K562 (cell line): ENCODE measurements around the gene DYNLL1. TPM values are rescaled to one million over a fixed set of nuclear protein-coding genes. Genes with fewer than 3 reads are reported as not detected.

Experiments used
- ATF7 ChIP-seq: fragments of 450-650 bp; IDR thresholded peaks from 2 replicates; pipeline ENCODE4 v1.7.1; 2014; ENCODE audit warnings: mild to moderate bottlenecking, moderate library complexity
- CHD4 ChIP-seq: fragments of 200-600 bp; sonication (generic); IDR thresholded peaks from 3 replicates; pipeline ENCODE4 v1.6.1; 2012; ENCODE audit warnings: low read depth, mild to moderate bottlenecking, mixed read lengths, low read length, inconsistent platforms; ENCODE audit not compliant: insufficient read depth, insufficient replicate concordance, poor library complexity, severe bottlenecking
- CREBBP ChIP-seq: IDR thresholded peaks from one replicate; pipeline ENCODE4 v1.6.1; 2012; ENCODE audit warnings: low read depth, mild to moderate bottlenecking, control low read depth, inconsistent platforms, low read length
- FOXK1 ChIP-seq: sonication (generic); formaldehyde crosslinking; IDR thresholded peaks from 2 replicates; pipeline ENCODE4 v1.8.0; 2022; ENCODE audit warnings: missing genetic modification reagents, mild to moderate bottlenecking, borderline replicate concordance
- FOXP1 ChIP-seq: sonication (generic); formaldehyde crosslinking; IDR thresholded peaks from 2 replicates; pipeline ENCODE4 v1.8.0; 2022; ENCODE audit warnings: mild to moderate bottlenecking, missing genetic modification reagents
- GATA2 ChIP-seq: sonication (generic); formaldehyde crosslinking; IDR thresholded peaks from 2 replicates; pipeline ENCODE4 v1.4.0; 2020; ENCODE audit warnings: mild to moderate bottlenecking, missing genetic modification reagents
- HDGF ChIP-seq: fragments of 450-650 bp; IDR thresholded peaks from 2 replicates; pipeline ENCODE4 v1.6.1; 2016
- HNRNPK ChIP-seq: fragments of 200-400 bp; formaldehyde crosslinking; IDR thresholded peaks from one replicate; pipeline ENCODE4 v1.6.1; 2018; ENCODE audit warnings: mild to moderate bottlenecking, low read depth, low read length; ENCODE audit not compliant: poor library complexity, severe bottlenecking
- HNRNPLL ChIP-seq: fragments of 200-400 bp; formaldehyde crosslinking; IDR thresholded peaks from 2 replicates; pipeline ENCODE4 v1.6.1; 2017; ENCODE audit warnings: low read length, low read depth, mild to moderate bottlenecking; ENCODE audit not compliant: poor library complexity, severe bottlenecking
- JUND ChIP-seq, 2 experiments: IDR thresholded peaks; 2 replicates in 1 of 2; 3 replicates in 1 of 2; pipeline ENCODE4 v1.6.1; 2011; ENCODE audit warnings: borderline replicate concordance in 2 of 2, low read depth in 2 of 2, low read length in 2 of 2, improper control_type of control experiment in 1 of 2, missing biosample characterization in 1 of 2, missing genetic modification characterization in 1 of 2, missing genetic modification reagents in 1 of 2
- MTF1 ChIP-seq: fragments of 250-450 bp; sonication (Bioruptor Pico); IDR thresholded peaks from 2 replicates; pipeline ENCODE4 v1.9.0; 2021; ENCODE audit warnings: moderate library complexity, mild to moderate bottlenecking, inconsistent platforms, borderline replicate concordance
- NCOR1 ChIP-seq: fragments of 450-650 bp; IDR thresholded peaks from 2 replicates; pipeline ENCODE4 v1.6.1; 2016; ENCODE audit warnings: mild to moderate bottlenecking, moderate library complexity
- PHF21A ChIP-seq: fragments of 450-650 bp; IDR thresholded peaks from 2 replicates; pipeline ENCODE4 v1.6.1; 2017; ENCODE audit warnings: low read depth, borderline replicate concordance
- RBM17 ChIP-seq: fragments of 200-400 bp; formaldehyde crosslinking; IDR thresholded peaks from 2 replicates; pipeline ENCODE4 v1.6.1; 2017; ENCODE audit warnings: low read depth, mild to moderate bottlenecking, low read length, borderline replicate concordance
- RFX5 ChIP-seq: IDR thresholded peaks from 2 replicates; pipeline ENCODE4 v1.6.1; 2011; ENCODE audit warnings: low read depth, mild to moderate bottlenecking, improper control_type of control experiment, low read length
- SMARCE1 ChIP-seq: fragments of 450-650 bp; IDR thresholded peaks from 2 replicates; pipeline ENCODE4 v1.7.1; 2016; ENCODE audit warnings: mild to moderate bottlenecking
- ZNF212 ChIP-seq: fragments of 450-650 bp; formaldehyde crosslinking; IDR thresholded peaks from 2 replicates; pipeline ENCODE4 v1.4.0; 2020; ENCODE audit warnings: mild to moderate bottlenecking
- polyA plus RNA-seq, 8 experiments: library from polyadenylated mRNA; depleted of rRNA in 4 of 8; stranded (reverse) in 5 of 8; unstranded in 3 of 8; fragments of >200 nt; fragmentation: Nextera tagmentation in 2 of 8; fragmentation: Illumina TruSeq in 1 of 8; extraction: Ambion mirVana in 2 of 8; extraction: Trizol in 1 of 8; gene quantifications; 2 replicates each; pipeline versions ENCODE4 v1.2.1 to v1.2.3, GENCODE V29; 2011 to 2014; ENCODE audit warnings: inconsistent platforms in 1 of 8, missing spikeins in 1 of 8
- total RNA-seq, 7 experiments: library from RNA; depleted of rRNA in 6 of 7; stranded (reverse); fragments of >200 nt in 6 of 7; fragmentation: Illumina TruSeq in 2 of 7; extraction: Trizol in 2 of 7; gene quantifications; 2 replicates each; pipeline versions ENCODE4 v1.2.1 to v1.2.3, GENCODE V29; 2011 to 2021; ENCODE audit warnings: low replicate concordance in 1 of 7
- TF ChIP-seq, protein P1 (sequence below): fragments of 200-800 bp; sonication (Bioruptor generic); IDR thresholded peaks from 2 replicates; pipeline ENCODE4 v1.6.1; 2017; ENCODE audit warnings: missing genetic modification characterization, missing compliant biosample characterization
- TF ChIP-seq, protein P2 (sequence below): sonication (generic); formaldehyde crosslinking; IDR thresholded peaks from 2 replicates; pipeline ENCODE4 v1.8.0; 2022; ENCODE audit warnings: mild to moderate bottlenecking, missing genetic modification reagents
- TF ChIP-seq, protein P3 (sequence below): sonication (generic); formaldehyde crosslinking; IDR thresholded peaks from 2 replicates; pipeline ENCODE4 v1.8.0; 2022; ENCODE audit warnings: mild to moderate bottlenecking, low read depth, missing genetic modification reagents

The DYNLL1 gene
- total and polyA plus RNA-seq, 9 of the 15 experiments (the other 6 are each of a cell fraction or from before 2014, with no cell fraction given), result 303 to 1,112 (median 468) TPM

DNA sequence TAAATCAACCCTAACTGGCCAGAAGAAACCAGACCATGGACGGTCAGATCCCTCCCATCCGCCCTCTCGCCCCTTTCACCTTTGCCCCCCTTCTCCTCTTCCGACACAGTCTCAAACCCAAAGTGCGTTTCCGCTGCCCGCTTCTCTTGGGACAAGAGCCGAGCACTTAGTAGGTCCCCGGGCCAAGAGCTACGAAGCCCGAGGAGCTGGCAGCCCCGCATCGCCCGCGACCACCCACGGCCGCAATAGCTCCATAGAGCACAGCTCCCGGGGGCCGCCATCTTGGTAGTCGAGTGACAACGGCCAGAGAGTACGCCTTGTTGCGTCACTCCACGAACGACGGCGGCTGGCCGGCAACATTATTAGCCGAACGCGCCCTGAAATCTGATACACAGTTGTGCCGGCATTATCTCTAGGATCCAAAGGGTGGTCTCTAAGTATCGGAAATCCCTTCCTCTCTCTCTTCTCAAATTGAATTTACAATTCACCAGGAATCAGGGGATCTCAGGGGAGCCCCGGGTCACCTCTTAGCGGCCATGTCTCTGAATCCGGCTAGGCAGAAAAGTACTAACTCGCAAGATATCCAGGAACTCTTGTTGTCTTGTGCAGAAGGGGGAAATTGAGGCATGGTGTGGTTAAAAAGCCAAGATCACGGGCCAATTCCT lies 33.1 kb downstream of the DYNLL1 start, which contains the start of gene COQ5 (continued):
- TF ChIP-seq, protein P1, sequence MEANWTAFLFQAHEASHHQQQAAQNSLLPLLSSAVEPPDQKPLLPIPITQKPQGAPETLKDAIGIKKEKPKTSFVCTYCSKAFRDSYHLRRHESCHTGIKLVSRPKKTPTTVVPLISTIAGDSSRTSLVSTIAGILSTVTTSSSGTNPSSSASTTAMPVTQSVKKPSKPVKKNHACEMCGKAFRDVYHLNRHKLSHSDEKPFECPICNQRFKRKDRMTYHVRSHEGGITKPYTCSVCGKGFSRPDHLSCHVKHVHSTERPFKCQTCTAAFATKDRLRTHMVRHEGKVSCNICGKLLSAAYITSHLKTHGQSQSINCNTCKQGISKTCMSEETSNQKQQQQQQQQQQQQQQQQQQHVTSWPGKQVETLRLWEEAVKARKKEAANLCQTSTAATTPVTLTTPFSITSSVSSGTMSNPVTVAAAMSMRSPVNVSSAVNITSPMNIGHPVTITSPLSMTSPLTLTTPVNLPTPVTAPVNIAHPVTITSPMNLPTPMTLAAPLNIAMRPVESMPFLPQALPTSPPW (CRISPR knock-in tag), result peak; percentile 97
- TF ChIP-seq GATA2 (CRISPR knock-in tag) (peak; percentile 83), ZNF212 (no peak), NCOR1 (peak; percentile 68), ATF7 (peak; percentile 96), HNRNPLL (peak; percentile 71), RFX5 (no peak), HDGF (no peak), SMARCE1 (peak; percentile 47; the same call in 1 of the 2 replicates), FOXK1 (CRISPR knock-in tag) (0 out of 2 replicates have a peak, but pooled peaks have one; percentile 48), CHD4 (no peak), FOXP1 (CRISPR knock-in tag) (peak; percentile 92), RBM17 (no peak), MTF1 (CRISPR knock-in tag) (no peak), PHF21A (peak; percentile 15; the same call in 1 of the 2 replicates), HNRNPK (no peak), CREBBP (no peak), JUND (IDR thresholded peaks at IDR 0.05; ENCODE audit: borderline replicate concordance, low read depth, low read length) (peak; percentile 90), JUND (tag; IDR thresholded peaks at IDR 0.05; ENCODE audit: borderline replicate concordance, low read depth, low read length) (peak; percentile 79; the same call in 1 of the 3 replicates)
- TF ChIP-seq, protein P2, sequence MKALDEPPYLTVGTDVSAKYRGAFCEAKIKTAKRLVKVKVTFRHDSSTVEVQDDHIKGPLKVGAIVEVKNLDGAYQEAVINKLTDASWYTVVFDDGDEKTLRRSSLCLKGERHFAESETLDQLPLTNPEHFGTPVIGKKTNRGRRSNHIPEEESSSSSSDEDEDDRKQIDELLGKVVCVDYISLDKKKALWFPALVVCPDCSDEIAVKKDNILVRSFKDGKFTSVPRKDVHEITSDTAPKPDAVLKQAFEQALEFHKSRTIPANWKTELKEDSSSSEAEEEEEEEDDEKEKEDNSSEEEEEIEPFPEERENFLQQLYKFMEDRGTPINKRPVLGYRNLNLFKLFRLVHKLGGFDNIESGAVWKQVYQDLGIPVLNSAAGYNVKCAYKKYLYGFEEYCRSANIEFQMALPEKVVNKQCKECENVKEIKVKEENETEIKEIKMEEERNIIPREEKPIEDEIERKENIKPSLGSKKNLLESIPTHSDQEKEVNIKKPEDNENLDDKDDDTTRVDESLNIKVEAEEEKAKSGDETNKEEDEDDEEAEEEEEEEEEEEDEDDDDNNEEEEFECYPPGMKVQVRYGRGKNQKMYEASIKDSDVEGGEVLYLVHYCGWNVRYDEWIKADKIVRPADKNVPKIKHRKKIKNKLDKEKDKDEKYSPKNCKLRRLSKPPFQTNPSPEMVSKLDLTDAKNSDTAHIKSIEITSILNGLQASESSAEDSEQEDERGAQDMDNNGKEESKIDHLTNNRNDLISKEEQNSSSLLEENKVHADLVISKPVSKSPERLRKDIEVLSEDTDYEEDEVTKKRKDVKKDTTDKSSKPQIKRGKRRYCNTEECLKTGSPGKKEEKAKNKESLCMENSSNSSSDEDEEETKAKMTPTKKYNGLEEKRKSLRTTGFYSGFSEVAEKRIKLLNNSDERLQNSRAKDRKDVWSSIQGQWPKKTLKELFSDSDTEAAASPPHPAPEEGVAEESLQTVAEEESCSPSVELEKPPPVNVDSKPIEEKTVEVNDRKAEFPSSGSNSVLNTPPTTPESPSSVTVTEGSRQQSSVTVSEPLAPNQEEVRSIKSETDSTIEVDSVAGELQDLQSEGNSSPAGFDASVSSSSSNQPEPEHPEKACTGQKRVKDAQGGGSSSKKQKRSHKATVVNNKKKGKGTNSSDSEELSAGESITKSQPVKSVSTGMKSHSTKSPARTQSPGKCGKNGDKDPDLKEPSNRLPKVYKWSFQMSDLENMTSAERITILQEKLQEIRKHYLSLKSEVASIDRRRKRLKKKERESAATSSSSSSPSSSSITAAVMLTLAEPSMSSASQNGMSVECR (CRISPR knock-in tag), result 0 out of 2 replicates have a peak, but pooled peaks have one; percentile 36
- TF ChIP-seq, protein P3, sequence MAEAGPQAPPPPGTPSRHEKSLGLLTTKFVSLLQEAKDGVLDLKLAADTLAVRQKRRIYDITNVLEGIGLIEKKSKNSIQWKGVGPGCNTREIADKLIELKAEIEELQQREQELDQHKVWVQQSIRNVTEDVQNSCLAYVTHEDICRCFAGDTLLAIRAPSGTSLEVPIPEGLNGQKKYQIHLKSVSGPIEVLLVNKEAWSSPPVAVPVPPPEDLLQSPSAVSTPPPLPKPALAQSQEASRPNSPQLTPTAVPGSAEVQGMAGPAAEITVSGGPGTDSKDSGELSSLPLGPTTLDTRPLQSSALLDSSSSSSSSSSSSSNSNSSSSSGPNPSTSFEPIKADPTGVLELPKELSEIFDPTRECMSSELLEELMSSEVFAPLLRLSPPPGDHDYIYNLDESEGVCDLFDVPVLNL, result no peak
